ENCODE data around the gene TEPSIN. TPM values are rescaled to one million over a fixed set of nuclear protein-coding genes. Genes with fewer than 3 reads are reported as not detected.
"Not testable (repeated sequence)": the region's sequence is repeated elsewhere in the genome, so short reads cannot be mapped to it uniquely, and the experiment has no call there.

The TEPSIN gene
- polyA plus RNA-seq, 2 donors: 21.6 to 40.3 TPM

DNA sequence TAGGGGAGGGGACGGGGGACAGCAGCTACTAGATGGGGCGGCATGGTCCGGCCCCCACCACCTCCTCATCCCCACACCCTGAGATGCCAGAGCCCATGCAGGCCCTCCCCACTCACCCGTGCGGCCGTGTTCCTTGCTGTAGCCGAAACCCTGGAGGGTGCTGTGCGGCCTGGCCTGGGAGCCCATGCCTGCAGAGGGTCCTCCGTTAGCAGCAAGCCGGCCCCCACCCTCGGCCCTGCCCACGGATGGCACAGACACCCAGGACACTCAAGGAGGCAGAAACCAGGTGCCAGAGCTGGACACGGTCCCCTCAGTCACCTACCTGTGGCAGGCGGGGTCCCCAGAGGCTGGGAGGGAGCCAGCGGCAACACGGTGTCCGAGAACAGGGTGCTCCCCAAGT lies 5.5 kb downstream of the TEPSIN start:
- Histone ChIP-seq H3K27me3 (ENCODE audit: control insufficient read depth in 1 of 2, insufficient read depth in 2 of 2, low read length in 2 of 2) (no peaks in the 10 kb centered on the region), H3K27ac (ENCODE audit: low read depth in 2 of 2, low read length in 1 of 2) (no peak overlapping the region), H3K4me3 (ENCODE audit: low read depth in 1 of 2, low read length in 2 of 2) (no peak overlapping the region), H3K9me3 (ENCODE audit: control insufficient read depth in 2 of 2, insufficient read depth in 1 of 2, low read depth in 1 of 2, low read length in 1 of 2) (no peaks in the 10 kb centered on the region), H3K4me1 (ENCODE audit: control insufficient read depth in 2 of 2, insufficient read depth in 2 of 2, low read length in 1 of 2) (peaks cover 0 to 14% of the 10 kb centered on the region in 2 donors), H3K36me3 (ENCODE audit: control insufficient read depth in 2 of 2, insufficient read depth in 2 of 2, low read length in 1 of 2) (peaks cover 3 to 51% of the 10 kb centered on the region in 2 donors)
- 92 to 97% methylated on average over 17 of the region's 17 CpGs for WGBS, 2 donors

DNA sequence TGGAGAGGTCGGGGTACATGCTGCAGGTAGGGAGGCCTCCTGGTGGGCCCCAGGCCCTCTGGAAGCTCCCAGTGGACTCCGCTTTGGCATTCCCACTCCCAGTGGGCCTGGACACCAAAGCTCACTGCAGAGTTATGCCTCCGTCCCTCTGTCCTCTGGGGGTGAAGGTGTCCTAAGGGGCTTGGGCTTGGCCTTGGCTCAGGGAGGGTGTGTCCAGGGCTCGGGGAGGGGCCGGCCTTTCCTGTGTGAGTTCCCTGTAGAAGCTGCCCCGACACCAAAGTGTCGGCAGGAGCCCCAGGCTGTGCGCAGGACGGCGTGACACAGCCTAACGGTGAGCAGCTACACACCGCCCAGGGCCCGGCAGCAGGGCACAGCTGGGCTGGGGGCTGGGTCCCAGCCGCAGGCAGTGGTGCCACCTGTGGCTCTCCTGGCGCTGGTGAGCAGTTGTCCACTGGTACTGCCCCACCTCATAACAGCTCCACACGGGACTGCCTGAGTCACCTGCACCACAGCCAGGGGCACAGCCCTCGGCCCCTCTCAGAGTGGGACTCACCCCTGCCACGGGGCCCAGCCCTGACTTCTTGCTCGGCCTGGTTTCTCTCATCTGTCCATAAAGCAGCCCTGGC lies 6.1 kb downstream of the TEPSIN start:
- no peak overlapping the region for H3K4me3 ChIP-seq (ENCODE audit: low read depth in 1 of 2, low read length in 2 of 2)
- no peaks in the 10 kb centered on the region for H3K27me3 ChIP-seq (ENCODE audit: control insufficient read depth in 1 of 2, insufficient read depth in 2 of 2, low read length in 2 of 2)
- H3K9me3 ChIP-seq (ENCODE audit: control insufficient read depth in 2 of 2, insufficient read depth in 1 of 2, low read depth in 1 of 2, low read length in 1 of 2): no peaks in the 10 kb centered on the region
- H3K4me1 ChIP-seq (ENCODE audit: control insufficient read depth in 2 of 2, insufficient read depth in 2 of 2, low read length in 1 of 2): peaks cover 0 to 10% of the 10 kb centered on the region in 2 donors
- H3K27ac ChIP-seq (ENCODE audit: low read depth in 2 of 2, low read length in 1 of 2): no peak overlapping the region
- 89 to 94% methylated on average over 18 to 19 of the region's 19 CpGs for WGBS, 2 donors
- H3K36me3 ChIP-seq (ENCODE audit: control insufficient read depth in 2 of 2, insufficient read depth in 2 of 2, low read length in 1 of 2): peaks cover 3 to 51% of the 10 kb centered on the region in 2 donors

DNA sequence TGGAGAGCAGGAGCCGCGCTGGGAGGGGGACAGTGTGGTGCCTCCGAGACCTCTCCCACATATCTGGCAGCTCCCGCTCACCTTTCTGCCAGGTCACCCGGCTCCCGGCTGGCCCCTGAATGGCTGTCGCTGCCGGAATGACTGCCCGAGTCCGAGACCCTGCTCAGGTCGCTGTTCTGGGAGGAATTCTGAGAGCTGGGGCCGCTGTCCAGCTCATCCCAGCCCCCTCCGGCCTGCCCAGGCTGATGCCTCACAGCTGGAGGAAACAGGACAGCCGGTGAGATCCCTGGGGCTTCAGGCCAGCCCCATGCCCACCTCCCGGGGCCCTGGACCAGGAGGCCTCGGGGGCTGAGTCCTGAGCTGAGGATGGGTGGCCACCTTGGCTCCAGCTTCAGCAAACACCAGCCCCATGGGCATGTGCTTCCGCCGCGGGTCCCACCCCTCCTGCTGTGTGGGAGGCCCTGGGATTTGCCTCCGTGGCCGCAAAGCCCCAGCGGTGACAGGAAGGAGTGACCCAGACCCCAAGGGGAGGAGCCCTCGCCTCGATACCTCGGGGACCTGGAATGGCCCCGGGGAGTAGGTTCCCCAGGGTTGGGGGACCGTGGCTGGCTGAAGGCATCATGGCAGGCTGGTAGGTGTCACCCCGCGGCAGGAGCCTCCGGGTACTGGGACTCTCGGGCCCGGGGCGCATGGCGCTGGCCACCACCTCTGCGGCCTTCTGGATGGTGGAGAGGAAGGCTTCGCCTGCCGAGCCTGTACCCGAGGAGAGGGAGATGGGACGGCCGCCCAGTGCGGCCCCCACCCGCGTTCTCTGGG lies 6.9 kb downstream of the TEPSIN start:
- Histone ChIP-seq H3K27ac (ENCODE audit: low read depth in 2 of 2, low read length in 1 of 2) (no peak overlapping the region), H3K4me1 (ENCODE audit: control insufficient read depth in 2 of 2, insufficient read depth in 2 of 2, low read length in 1 of 2) (peaks cover 0 to 2% of the 10 kb centered on the region in 2 donors), H3K27me3 (ENCODE audit: control insufficient read depth in 1 of 2, insufficient read depth in 2 of 2, low read length in 2 of 2) (no peaks in the 10 kb centered on the region), H3K4me3 (ENCODE audit: low read depth in 1 of 2, low read length in 2 of 2) (no peak overlapping the region), H3K9me3 (ENCODE audit: control insufficient read depth in 2 of 2, insufficient read depth in 1 of 2, low read depth in 1 of 2, low read length in 1 of 2) (no peaks in the 10 kb centered on the region), H3K36me3 (ENCODE audit: control insufficient read depth in 2 of 2, insufficient read depth in 2 of 2, low read length in 1 of 2) (peaks cover 3 to 51% of the 10 kb centered on the region in 2 donors)
- WGBS, 2 donors: 90 to 92% methylated on average over 43 of the region's 43 CpGs

DNA sequence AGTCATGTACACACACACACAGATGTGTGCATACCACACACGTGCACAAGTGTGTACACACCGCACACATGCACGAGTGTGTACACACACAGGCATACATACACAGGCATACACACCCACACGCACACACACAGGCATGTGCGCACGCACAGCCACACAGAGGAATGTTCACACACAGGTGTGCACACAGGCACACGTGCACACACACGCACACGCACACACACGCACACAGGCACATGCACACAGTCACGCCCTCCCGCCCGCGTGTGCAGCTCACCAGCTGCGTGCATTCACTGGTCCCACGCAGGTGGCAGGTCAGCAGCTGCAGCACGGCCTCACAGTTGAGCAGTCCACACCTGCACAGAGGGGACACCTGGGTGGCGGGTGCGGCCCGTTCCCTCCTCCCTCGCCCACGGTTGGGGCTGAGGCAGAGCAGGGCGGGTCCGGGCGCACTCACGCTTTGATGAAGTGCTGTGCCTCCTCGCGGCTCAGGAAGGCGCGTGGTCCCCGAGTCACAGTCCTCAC lies 7.7 kb downstream of the TEPSIN start:
- Histone ChIP-seq H3K4me1 (ENCODE audit: control insufficient read depth in 2 of 2, insufficient read depth in 2 of 2, low read length in 1 of 2) (no peaks in the 10 kb centered on the region), H3K27ac (ENCODE audit: low read depth in 2 of 2, low read length in 1 of 2) (no peak overlapping the region), H3K36me3 (ENCODE audit: control insufficient read depth in 2 of 2, insufficient read depth in 2 of 2, low read length in 1 of 2) (peaks cover 3 to 51% of the 10 kb centered on the region in 2 donors), H3K9me3 (ENCODE audit: control insufficient read depth in 2 of 2, insufficient read depth in 1 of 2, low read depth in 1 of 2, low read length in 1 of 2) (no peaks in the 10 kb centered on the region), H3K27me3 (ENCODE audit: control insufficient read depth in 1 of 2, insufficient read depth in 2 of 2, low read length in 2 of 2) (no peaks in the 10 kb centered on the region), H3K4me3 (ENCODE audit: low read depth in 1 of 2, low read length in 2 of 2) (no peak overlapping the region)
- 88% methylated on average over 31 of the region's 31 CpGs for WGBS, 2 donors

DNA sequence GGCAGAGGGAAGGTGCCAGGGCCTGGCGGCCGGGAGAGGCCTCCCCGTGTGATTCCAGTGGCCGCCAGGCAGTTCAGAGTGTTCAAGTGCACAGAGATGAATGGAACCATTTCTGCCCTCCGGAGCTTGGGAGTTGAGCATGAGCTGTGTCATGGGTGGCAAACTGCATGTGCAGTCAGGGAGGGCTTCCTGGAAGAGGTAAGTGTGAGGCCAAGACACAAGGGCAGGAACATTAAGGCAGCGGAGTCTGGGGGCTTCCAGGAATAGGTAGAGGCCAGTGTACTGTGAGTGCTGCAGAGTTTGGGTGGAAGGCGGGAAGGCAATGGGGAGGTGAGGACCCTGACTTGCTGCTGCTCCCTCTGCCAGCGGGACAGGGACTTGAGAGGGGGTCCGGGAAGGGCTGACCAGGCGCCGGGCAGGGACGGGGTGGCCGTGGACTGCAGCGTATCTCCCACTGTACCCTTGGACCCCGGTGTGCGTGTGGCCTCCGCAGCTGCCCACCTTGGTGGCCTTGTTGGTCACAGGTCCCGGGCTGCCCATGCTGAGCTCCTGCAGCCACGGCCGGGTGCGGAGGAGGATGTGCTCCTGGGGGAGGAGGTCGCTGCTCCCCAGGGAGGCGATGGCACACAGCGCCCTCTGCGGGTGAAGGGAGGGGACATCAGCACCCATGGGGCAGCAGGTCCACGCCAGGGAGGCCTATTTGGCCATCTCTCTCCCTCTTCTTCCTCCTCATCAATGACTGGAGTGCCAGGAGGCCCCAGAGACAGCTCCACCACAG lies 8.6 kb downstream of the TEPSIN start:
- no peaks in the 10 kb centered on the region for H3K27me3 ChIP-seq (ENCODE audit: control insufficient read depth in 1 of 2, insufficient read depth in 2 of 2, low read length in 2 of 2)
- no peak overlapping the region for H3K27ac ChIP-seq (ENCODE audit: low read depth in 2 of 2, low read length in 1 of 2)
- H3K4me1 ChIP-seq (ENCODE audit: control insufficient read depth in 2 of 2, insufficient read depth in 2 of 2, low read length in 1 of 2): no peaks in the 10 kb centered on the region
- WGBS, 2 donors: 88% methylated on average over 25 to 26 of the region's 26 CpGs
- no peak overlapping the region for H3K4me3 ChIP-seq (ENCODE audit: low read depth in 1 of 2, low read length in 2 of 2)
- no peaks in the 10 kb centered on the region for H3K9me3 ChIP-seq (ENCODE audit: control insufficient read depth in 2 of 2, insufficient read depth in 1 of 2, low read depth in 1 of 2, low read length in 1 of 2)
- H3K36me3 ChIP-seq (ENCODE audit: control insufficient read depth in 2 of 2, insufficient read depth in 2 of 2, low read length in 1 of 2): peaks cover 3 to 51% of the 10 kb centered on the region in 2 donors

DNA sequence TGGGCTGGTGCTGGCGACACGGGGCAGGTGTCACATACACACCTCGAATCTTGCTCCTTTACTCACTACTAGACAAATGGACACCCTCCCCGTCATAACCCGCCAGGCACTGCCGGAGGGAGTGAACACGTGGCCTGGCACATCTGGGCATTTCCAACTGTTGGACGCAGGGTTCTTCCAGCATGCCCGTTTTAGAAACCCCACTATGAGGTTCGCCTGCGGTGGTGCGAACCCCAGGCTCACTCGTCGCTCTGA lies 9.3 kb downstream of the TEPSIN start:
- Histone ChIP-seq H3K27me3 (ENCODE audit: control insufficient read depth in 1 of 2, insufficient read depth in 2 of 2, low read length in 2 of 2) (no peaks in the 10 kb centered on the region), H3K4me3 (ENCODE audit: low read depth in 1 of 2, low read length in 2 of 2) (no peak overlapping the region), H3K4me1 (ENCODE audit: control insufficient read depth in 2 of 2, insufficient read depth in 2 of 2, low read length in 1 of 2) (no peaks in the 10 kb centered on the region), H3K9me3 (ENCODE audit: control insufficient read depth in 2 of 2, insufficient read depth in 1 of 2, low read depth in 1 of 2, low read length in 1 of 2) (no peaks in the 10 kb centered on the region), H3K27ac (ENCODE audit: low read depth in 2 of 2, low read length in 1 of 2) (no peak overlapping the region), H3K36me3 (ENCODE audit: control insufficient read depth in 2 of 2, insufficient read depth in 2 of 2, low read length in 1 of 2) (peaks cover 3 to 48% of the 10 kb centered on the region in 2 donors)
- WGBS, 2 donors: 88 to 92% methylated on average over 14 of the region's 14 CpGs

DNA sequence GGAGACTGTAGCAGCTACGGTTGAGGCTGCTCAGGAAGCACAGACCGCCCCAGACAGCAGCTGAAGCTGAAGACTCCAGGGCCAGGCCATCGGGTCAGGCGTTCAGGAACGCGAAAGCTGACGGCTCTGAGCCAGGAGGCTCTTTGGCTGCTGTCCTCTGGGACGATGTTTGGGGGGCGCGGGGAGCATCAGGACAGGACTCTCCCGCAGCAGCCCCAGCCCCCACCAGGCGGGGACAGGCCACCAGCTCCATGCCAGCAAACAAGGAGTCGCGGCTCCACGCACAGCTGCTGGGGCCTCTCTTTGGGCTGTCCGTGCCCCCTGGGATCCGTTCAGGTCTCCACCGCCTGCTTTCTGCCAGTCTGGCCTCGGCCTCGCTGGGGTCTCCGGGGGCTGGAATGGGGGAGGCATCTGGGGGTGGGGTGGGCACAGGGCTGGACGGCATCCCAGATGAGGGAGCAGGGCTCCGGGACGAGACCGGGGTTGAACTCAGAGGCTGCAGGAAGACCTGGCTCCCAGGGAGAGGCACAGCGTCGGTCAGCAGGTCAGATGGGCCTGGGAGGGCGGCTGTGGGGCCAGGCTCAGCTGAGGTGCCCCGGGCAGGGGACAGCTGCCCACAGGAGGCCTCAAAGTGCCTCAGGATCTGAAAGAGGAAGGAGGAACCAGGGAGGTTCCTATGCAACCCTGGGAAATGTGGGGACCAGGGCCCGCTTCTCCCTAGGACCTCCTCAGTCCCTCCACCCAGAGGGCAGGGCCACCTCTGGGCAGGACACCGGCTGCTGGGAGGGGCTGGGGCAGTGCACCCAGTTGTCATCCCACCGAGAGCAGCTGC lies 9.8 kb downstream of the TEPSIN start:
- H3K36me3 ChIP-seq (ENCODE audit: control insufficient read depth in 2 of 2, insufficient read depth in 2 of 2, low read length in 1 of 2): peaks cover 3 to 46% of the 10 kb centered on the region in 2 donors
- no peaks in the 10 kb centered on the region for H3K9me3 ChIP-seq (ENCODE audit: control insufficient read depth in 2 of 2, insufficient read depth in 1 of 2, low read depth in 1 of 2, low read length in 1 of 2)
- no peak overlapping the region for H3K4me3 ChIP-seq (ENCODE audit: low read depth in 1 of 2, low read length in 2 of 2)
- 86 to 87% methylated on average over 29 to 32 of the region's 32 CpGs for WGBS, 2 donors
- H3K4me1 ChIP-seq (ENCODE audit: control insufficient read depth in 2 of 2, insufficient read depth in 2 of 2, low read length in 1 of 2): no peaks in the 10 kb centered on the region
- H3K27me3 ChIP-seq (ENCODE audit: control insufficient read depth in 1 of 2, insufficient read depth in 2 of 2, low read length in 2 of 2): no peaks in the 10 kb centered on the region
- H3K27ac ChIP-seq (ENCODE audit: low read depth in 2 of 2, low read length in 1 of 2): no peak overlapping the region

DNA sequence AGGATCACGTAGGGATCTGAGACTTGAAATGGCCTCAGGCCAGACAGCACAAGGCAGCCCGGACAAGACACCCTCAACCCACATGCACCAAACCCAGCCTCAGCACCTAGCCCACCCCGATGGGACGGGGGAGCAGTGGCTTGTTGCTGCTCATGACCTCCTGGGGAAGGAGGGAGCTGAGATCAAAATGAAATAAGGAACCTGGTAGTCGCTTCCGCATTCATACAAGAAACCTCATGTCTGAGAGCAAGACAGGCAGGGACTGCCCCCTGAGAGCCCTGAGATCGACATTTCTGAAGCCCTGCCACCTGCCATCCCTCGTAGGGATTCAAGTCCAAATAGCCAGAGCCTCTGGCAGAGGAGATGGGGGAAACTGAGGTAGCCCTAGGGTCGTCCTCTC lies 10.4 kb downstream of the TEPSIN start:
- Histone ChIP-seq H3K27ac (ENCODE audit: low read depth in 2 of 2, low read length in 1 of 2) (no peak overlapping the region), H3K36me3 (ENCODE audit: control insufficient read depth in 2 of 2, insufficient read depth in 2 of 2, low read length in 1 of 2) (peaks cover 3 to 40% of the 10 kb centered on the region in 2 donors)
- WGBS, 2 donors: 76 to 78% methylated on average over 9 of the region's 9 CpGs

DNA sequence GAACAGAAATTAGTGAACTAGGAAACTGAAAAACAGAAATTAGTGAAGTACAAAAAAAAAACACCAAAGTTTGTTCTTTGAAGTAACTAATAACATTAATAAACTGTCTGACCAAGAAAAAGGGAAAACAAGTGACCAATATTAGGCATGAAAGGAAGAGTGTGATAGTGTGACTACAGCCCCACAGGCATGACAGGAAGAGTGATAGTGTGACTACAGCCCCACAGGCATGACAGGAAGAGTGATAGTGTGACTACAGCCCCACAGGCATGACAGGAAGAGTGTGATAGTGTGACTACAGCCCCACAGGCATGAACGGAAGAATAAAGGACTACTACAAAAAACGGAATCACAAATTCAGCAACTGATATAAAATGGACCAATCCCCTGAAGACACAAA lies 11.2 kb downstream of the TEPSIN start:
- H3K4me3 ChIP-seq (ENCODE audit: low read depth in 1 of 2, low read length in 2 of 2); H3K27me3 ChIP-seq (ENCODE audit: control insufficient read depth in 1 of 2, insufficient read depth in 2 of 2, low read length in 2 of 2); H3K4me1 ChIP-seq (ENCODE audit: control insufficient read depth in 2 of 2, insufficient read depth in 2 of 2, low read length in 1 of 2); H3K27ac ChIP-seq (ENCODE audit: low read depth in 2 of 2, low read length in 1 of 2); H3K9me3 ChIP-seq (ENCODE audit: control insufficient read depth in 2 of 2, insufficient read depth in 1 of 2, low read depth in 1 of 2, low read length in 1 of 2): not testable (repeated sequence)
- H3K36me3 ChIP-seq (ENCODE audit: control insufficient read depth in 2 of 2, insufficient read depth in 2 of 2, low read length in 1 of 2): peaks cover 3 to 33% of the 10 kb centered on the region in 2 donors
- WGBS, 2 donors: 74 to 80% methylated on average over 2 of the region's 2 CpGs

More for the DNA sequence above, 10.4 kb downstream of the TEPSIN start:
- H3K27me3 ChIP-seq (ENCODE audit: control insufficient read depth in 1 of 2, insufficient read depth in 2 of 2, low read length in 2 of 2): no peaks in the 10 kb centered on the region
- H3K4me3 ChIP-seq (ENCODE audit: low read depth in 1 of 2, low read length in 2 of 2): no peak overlapping the region
- H3K9me3 ChIP-seq (ENCODE audit: control insufficient read depth in 2 of 2, insufficient read depth in 1 of 2, low read depth in 1 of 2, low read length in 1 of 2): no peaks in the 10 kb centered on the region
- peaks cover 0 to under 1% of the 10 kb centered on the region in 2 donors for H3K4me1 ChIP-seq (ENCODE audit: control insufficient read depth in 2 of 2, insufficient read depth in 2 of 2, low read length in 1 of 2)
